SK-N-SH (cell line): ENCODE data around the gene VCAM1. TPM values are rescaled to one million over a fixed set of nuclear protein-coding genes. Genes with fewer than 3 reads are reported as not detected.

Experiments
- CTCF ChIA-PET: fragments of 300-600, 350-600 bp; formaldehyde crosslinking; extraction: SDS; loops from one replicate; lab custom pipeline; 2021; lab: Yijun Ruan, JAX
- POLR2A ChIA-PET: fragments of 350-600 bp; sonication (Branson Sonifier 250); formaldehyde crosslinking; extraction: SDS; loops from one replicate; lab custom pipeline; 2020; ENCODE audit warnings: antibody characterized with exemption, inconsistent platforms; lab: Yijun Ruan, JAX
- DNase-seq: peaks from one replicate; pipeline ENCODE4 v3.0.0; 2012
- H2AFZ ChIP-seq: fragments of 200-600 bp; sonication (generic); 2 replicates; pipeline ENCODE4 v1.8.1; 2016; ENCODE audit warnings: antibody characterized with exemption, mild to moderate bottlenecking, low read depth
- H3F3A ChIP-seq: fragments of 200-600 bp; sonication (generic); replicated peaks from 2 replicates; pipeline ENCODE3; 2016; ENCODE audit warnings: antibody characterized with exemption, mild to moderate bottlenecking; ENCODE audit not compliant: insufficient read depth
- H3K27ac ChIP-seq, 2 experiments: fragments of 200-500 bp in 1 of 2; fragments of 200-600 bp in 1 of 2; sonication (Bioruptor generic) in 1 of 2; sonication (generic), shearing (Covaris generic) in 1 of 2; 2 replicates each; pipeline versions ENCODE4 v1.5.1 to v1.6.1; 2014 to 2016; ENCODE audit warnings: low read depth in 2 of 2, inconsistent platforms in 1 of 2, low read length in 1 of 2, mild to moderate bottlenecking in 1 of 2, mixed read lengths in 1 of 2
- H3K27me3 ChIP-seq: fragments of 200-600 bp; sonication (generic), shearing (Covaris generic); 2 replicates; pipeline ENCODE4 v1.6.1; 2016; ENCODE audit warnings: mixed run types; ENCODE audit not compliant: insufficient read depth
- H3K36me3 ChIP-seq, 2 experiments: fragments of 200-500 bp in 1 of 2; fragments of 200-600 bp in 1 of 2; sonication (Bioruptor generic) in 1 of 2; sonication (generic) in 1 of 2; replicated peaks in 1 of 2; 2 replicates each; pipeline versions ENCODE3 to v1.5.1; 2014 to 2016; ENCODE audit warnings: low read length in 1 of 2, mild to moderate bottlenecking in 1 of 2; ENCODE audit not compliant: insufficient read depth in 2 of 2, control insufficient read depth in 1 of 2
- H3K4me1 ChIP-seq, 2 experiments: fragments of 200-500 bp in 1 of 2; fragments of 200-600 bp in 1 of 2; sonication (Bioruptor generic) in 1 of 2; sonication (generic), shearing (Covaris generic) in 1 of 2; 2 replicates each; pipeline versions ENCODE4 v1.5.1 to v1.6.1; 2014 to 2016; ENCODE audit warnings: low read depth in 1 of 2, low read length in 1 of 2, mixed run types in 1 of 2; ENCODE audit not compliant: insufficient read depth in 2 of 2, control insufficient read depth in 1 of 2
- H3K4me2 ChIP-seq: fragments of 200-600 bp; sonication (generic), shearing (Covaris generic); 2 replicates; pipeline ENCODE4 v1.6.1; 2017; ENCODE audit warnings: mixed run types
- H3K4me3 ChIP-seq, 2 experiments: fragments of 200-500 bp in 1 of 2; fragments of 200-600 bp in 1 of 2; sonication (Bioruptor generic) in 1 of 2; sonication (generic), shearing (Covaris generic) in 1 of 2; 2 replicates each; pipeline versions ENCODE4 v1.5.1 to v1.8.1; 2014 to 2016; ENCODE audit warnings: low read depth in 2 of 2, inconsistent platforms in 1 of 2, low read length in 1 of 2, mild to moderate bottlenecking in 1 of 2, mixed read lengths in 1 of 2, moderate library complexity in 1 of 2
- H3K79me2 ChIP-seq: fragments of 200-600 bp; sonication (generic); 2 replicates; pipeline ENCODE4 v1.8.1; 2017; ENCODE audit warnings: mild to moderate bottlenecking; ENCODE audit not compliant: insufficient read depth
- H3K9ac ChIP-seq: fragments of 200-600 bp; sonication (generic); 2 replicates; pipeline ENCODE4 v1.6.1; 2017; ENCODE audit warnings: mixed run types
- H3K9me2 ChIP-seq: fragments of 200-600 bp; sonication (generic); 2 replicates; pipeline ENCODE4 v1.6.1; 2017; ENCODE audit warnings: mixed run types
- H3K9me3 ChIP-seq: fragments of 200-600 bp; sonication (generic); 2 replicates; pipeline ENCODE4 v1.6.1; 2017; ENCODE audit warnings: mixed run types, mild to moderate bottlenecking, moderate library complexity
- H4K20me1 ChIP-seq: fragments of 200-600 bp; sonication (generic); 2 replicates; pipeline ENCODE4 v1.6.1; 2017; ENCODE audit warnings: mild to moderate bottlenecking, mixed run types; ENCODE audit not compliant: insufficient read depth
- EP300 ChIP-seq, 2 experiments: IDR thresholded peaks; 2 replicates each; pipeline versions ENCODE4 v1.4.0 to v1.6.1; 2012; ENCODE audit warnings: borderline replicate concordance in 1 of 2, low read depth in 1 of 2, low read length in 1 of 2
- FOSL2 ChIP-seq: IDR thresholded peaks from 2 replicates; pipeline ENCODE4 v1.4.0; 2012; ENCODE audit warnings: low read depth, mild to moderate bottlenecking, moderate library complexity, borderline replicate concordance
- POLR2AphosphoS5 ChIP-seq: IDR thresholded peaks from 2 replicates; pipeline ENCODE4 v1.6.1; 2012; ENCODE audit warnings: low read depth, low read length
- RCOR1 ChIP-seq: fragments of 150-350 bp; IDR thresholded peaks from 2 replicates; pipeline ENCODE4 v1.6.1; 2017; ENCODE audit warnings: antibody characterized with exemption, low read length
- SMC3 ChIP-seq: IDR thresholded peaks from 2 replicates; pipeline ENCODE4 v1.6.1; 2012; ENCODE audit warnings: low read depth, low read length, improper control_type of control experiment
- WGBS: methylation state at CpG from one replicate; pipeline ENCODE4 v1.1.6; 2017; ENCODE audit warnings: low lambda C conversion rate; 5-methylcytosine and 5-hydroxymethylcytosine counted together
- polyA plus RNA-seq, 3 experiments: library from polyadenylated mRNA; depleted of rRNA; stranded (reverse); fragments of >200 nt; gene quantifications; 2 replicates each; pipeline ENCODE4 v1.2.3, GENCODE V29; 2012
- TF ChIP-seq, protein P1 (sequence below): fragments of 200-600 bp; sonication (generic); IDR thresholded peaks from 2 replicates; pipeline ENCODE4 v1.6.1; 2017; ENCODE audit warnings: antibody characterized with exemption, mild to moderate bottlenecking, moderate library complexity
- TF ChIP-seq, protein P2 (sequence below): IDR thresholded peaks from 2 replicates; pipeline ENCODE4 v1.4.0; 2012; ENCODE audit warnings: low read depth, borderline replicate concordance
- TF ChIP-seq, protein P3 (sequence below): IDR thresholded peaks from 2 replicates; pipeline ENCODE4 v1.6.1; 2012; ENCODE audit warnings: mild to moderate bottlenecking, low read depth, low read length, moderate library complexity
- TF ChIP-seq, protein P4 (sequence below): fragments of 150-350 bp; IDR thresholded peaks from 2 replicates; pipeline ENCODE4 v1.6.1; 2016; ENCODE audit warnings: mild to moderate bottlenecking, low read depth, low read length

VCAM1 gene
- polyA plus RNA-seq, 1 of the 3 experiments (the other 2 are of a cell fraction), result 5.0 TPM

DNA sequence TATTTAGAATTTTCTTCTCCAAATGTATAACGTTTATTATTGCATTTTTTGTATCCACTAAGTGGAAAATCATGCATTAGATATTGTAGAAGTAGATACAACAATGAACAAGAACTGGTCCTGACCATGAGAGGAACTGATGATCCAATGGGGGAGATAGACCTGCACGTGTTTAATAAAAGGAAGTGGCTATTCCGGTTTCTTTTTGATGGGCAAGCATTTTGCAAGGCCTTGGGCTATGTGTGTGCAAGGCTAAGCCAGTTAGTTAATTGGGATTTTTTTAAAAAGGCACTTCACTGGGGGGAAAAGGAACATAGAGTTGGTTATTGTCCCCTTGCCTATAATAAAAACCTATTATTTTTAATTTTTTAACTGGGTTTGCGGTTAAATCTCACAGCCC is 961 bp upstream of the VCAM1 start:
- H3K4me2 ChIP-seq, result no peak overlapping the region
- TF ChIP-seq POLR2AphosphoS5, result no peak
- no peak for TF ChIP-seq EP300 (IDR thresholded peaks at IDR 0.05; ENCODE audit: borderline replicate concordance in 1 of 2, low read depth in 1 of 2, low read length in 1 of 2)
- TF ChIP-seq, protein P1, sequence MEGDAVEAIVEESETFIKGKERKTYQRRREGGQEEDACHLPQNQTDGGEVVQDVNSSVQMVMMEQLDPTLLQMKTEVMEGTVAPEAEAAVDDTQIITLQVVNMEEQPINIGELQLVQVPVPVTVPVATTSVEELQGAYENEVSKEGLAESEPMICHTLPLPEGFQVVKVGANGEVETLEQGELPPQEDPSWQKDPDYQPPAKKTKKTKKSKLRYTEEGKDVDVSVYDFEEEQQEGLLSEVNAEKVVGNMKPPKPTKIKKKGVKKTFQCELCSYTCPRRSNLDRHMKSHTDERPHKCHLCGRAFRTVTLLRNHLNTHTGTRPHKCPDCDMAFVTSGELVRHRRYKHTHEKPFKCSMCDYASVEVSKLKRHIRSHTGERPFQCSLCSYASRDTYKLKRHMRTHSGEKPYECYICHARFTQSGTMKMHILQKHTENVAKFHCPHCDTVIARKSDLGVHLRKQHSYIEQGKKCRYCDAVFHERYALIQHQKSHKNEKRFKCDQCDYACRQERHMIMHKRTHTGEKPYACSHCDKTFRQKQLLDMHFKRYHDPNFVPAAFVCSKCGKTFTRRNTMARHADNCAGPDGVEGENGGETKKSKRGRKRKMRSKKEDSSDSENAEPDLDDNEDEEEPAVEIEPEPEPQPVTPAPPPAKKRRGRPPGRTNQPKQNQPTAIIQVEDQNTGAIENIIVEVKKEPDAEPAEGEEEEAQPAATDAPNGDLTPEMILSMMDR, result no peak
- TF ChIP-seq, protein P2, sequence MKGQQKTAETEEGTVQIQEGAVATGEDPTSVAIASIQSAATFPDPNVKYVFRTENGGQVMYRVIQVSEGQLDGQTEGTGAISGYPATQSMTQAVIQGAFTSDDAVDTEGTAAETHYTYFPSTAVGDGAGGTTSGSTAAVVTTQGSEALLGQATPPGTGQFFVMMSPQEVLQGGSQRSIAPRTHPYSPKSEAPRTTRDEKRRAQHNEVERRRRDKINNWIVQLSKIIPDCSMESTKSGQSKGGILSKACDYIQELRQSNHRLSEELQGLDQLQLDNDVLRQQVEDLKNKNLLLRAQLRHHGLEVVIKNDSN, result no peak
- no peak for TF ChIP-seq RCOR1
- TF ChIP-seq, protein P3, sequence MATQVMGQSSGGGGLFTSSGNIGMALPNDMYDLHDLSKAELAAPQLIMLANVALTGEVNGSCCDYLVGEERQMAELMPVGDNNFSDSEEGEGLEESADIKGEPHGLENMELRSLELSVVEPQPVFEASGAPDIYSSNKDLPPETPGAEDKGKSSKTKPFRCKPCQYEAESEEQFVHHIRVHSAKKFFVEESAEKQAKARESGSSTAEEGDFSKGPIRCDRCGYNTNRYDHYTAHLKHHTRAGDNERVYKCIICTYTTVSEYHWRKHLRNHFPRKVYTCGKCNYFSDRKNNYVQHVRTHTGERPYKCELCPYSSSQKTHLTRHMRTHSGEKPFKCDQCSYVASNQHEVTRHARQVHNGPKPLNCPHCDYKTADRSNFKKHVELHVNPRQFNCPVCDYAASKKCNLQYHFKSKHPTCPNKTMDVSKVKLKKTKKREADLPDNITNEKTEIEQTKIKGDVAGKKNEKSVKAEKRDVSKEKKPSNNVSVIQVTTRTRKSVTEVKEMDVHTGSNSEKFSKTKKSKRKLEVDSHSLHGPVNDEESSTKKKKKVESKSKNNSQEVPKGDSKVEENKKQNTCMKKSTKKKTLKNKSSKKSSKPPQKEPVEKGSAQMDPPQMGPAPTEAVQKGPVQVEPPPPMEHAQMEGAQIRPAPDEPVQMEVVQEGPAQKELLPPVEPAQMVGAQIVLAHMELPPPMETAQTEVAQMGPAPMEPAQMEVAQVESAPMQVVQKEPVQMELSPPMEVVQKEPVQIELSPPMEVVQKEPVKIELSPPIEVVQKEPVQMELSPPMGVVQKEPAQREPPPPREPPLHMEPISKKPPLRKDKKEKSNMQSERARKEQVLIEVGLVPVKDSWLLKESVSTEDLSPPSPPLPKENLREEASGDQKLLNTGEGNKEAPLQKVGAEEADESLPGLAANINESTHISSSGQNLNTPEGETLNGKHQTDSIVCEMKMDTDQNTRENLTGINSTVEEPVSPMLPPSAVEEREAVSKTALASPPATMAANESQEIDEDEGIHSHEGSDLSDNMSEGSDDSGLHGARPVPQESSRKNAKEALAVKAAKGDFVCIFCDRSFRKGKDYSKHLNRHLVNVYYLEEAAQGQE, result no peak
- TF ChIP-seq, protein P4, sequence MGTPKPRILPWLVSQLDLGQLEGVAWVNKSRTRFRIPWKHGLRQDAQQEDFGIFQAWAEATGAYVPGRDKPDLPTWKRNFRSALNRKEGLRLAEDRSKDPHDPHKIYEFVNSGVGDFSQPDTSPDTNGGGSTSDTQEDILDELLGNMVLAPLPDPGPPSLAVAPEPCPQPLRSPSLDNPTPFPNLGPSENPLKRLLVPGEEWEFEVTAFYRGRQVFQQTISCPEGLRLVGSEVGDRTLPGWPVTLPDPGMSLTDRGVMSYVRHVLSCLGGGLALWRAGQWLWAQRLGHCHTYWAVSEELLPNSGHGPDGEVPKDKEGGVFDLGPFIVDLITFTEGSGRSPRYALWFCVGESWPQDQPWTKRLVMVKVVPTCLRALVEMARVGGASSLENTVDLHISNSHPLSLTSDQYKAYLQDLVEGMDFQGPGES, result no peak
- no peak for TF ChIP-seq SMC3
- TF ChIP-seq FOSL2, result no peak
- CTCF ChIA-PET, result no interaction called here
- H4K20me1 ChIP-seq, result no peaks in the 10 kb centered on the region
- H3K9me2 ChIP-seq, result no peaks in the 10 kb centered on the region
- POLR2A ChIA-PET, result no interaction called here
- no peaks in the 10 kb centered on the region for H3K9me3 ChIP-seq
- no peaks in the 10 kb centered on the region for H3K36me3 ChIP-seq
- H3K27ac ChIP-seq, result no peak overlapping the region; a peak in 1 of 4 replicates
- no peak overlapping the region for H2AFZ ChIP-seq
- peaks cover 0 to 6% of the 10 kb centered on the region in 2 experiments; a peak in 3 of 4 replicates for H3K4me1 ChIP-seq
- H3K4me3 ChIP-seq, result no peak overlapping the region
- H3K27me3 ChIP-seq, result no peaks in the 10 kb centered on the region
- no peak for DNase-seq
- H3F3A ChIP-seq, result peaks cover 21% of the 10 kb centered on the region
- 71% methylated on average over 4 of the region's 4 CpGs for WGBS
- H3K9ac ChIP-seq, result no peak overlapping the region
- H3K79me2 ChIP-seq, result no peaks in the 10 kb centered on the region
